ENCODE measurements around the gene WBP1L.
A peak's percentile ranks its signal among the peaks of the same experiment; 100 is the strongest.
"Not testable (repeated sequence)": the region's sequence is repeated elsewhere in the genome, so short reads cannot be mapped to it uniquely, and the experiment has no call there.

Gene WBP1L

GRCh38 chr10:102743588-102744373, at the start of gene WBP1L:
WBP1L (plus strand) TSS chr10:102743948; CDS start chr10:102744054, 106 bp downstream.
- DNase-seq: peak; percentile 95

- not testable (repeated sequence) for DNase-seq
Observed at GRCh38 chr10:102695401-102695800, 48.3 kb upstream of the WBP1L start.

GRCh38 chr10:102696736-102697135, 47.0 kb upstream of the WBP1L start:
- DNase-seq: no peak

GRCh38 chr10:102698894-102699293, 44.9 kb upstream of the WBP1L start:
- no peak for DNase-seq

- DNase-seq: no peak
Observed at GRCh38 chr10:102701272-102701671, 42.5 kb upstream of the WBP1L start.

GRCh38 chr10:102701796-102702195, 42.0 kb upstream of the WBP1L start:
- no peak for DNase-seq

- DNase-seq: no peak
Observed at GRCh38 chr10:102702742-102703141, 41.0 kb upstream of the WBP1L start.

- no peak for DNase-seq
Observed at GRCh38 chr10:102704915-102705314, 38.8 kb upstream of the WBP1L start.

GRCh38 chr10:102705531-102705930, 38.2 kb upstream of the WBP1L start:
- no peak for DNase-seq

- DNase-seq: no peak
Observed at GRCh38 chr10:102710609-102711008, 33.1 kb upstream of the WBP1L start.

- no peak for DNase-seq
Observed at GRCh38 chr10:102712089-102712488, 31.7 kb upstream of the WBP1L start.

GRCh38 chr10:102712843-102713538, 30.8 kb upstream of the WBP1L start:
- DNase-seq: no peak

- DNase-seq: no peak
Observed at GRCh38 chr10:102713539-102713813, 30.3 kb upstream of the WBP1L start.

GRCh38 chr10:102713814-102714620, 29.7 kb upstream of the WBP1L start, which contains the start of gene ARL3:
ARL3 (minus strand) TSS chr10:102714397; CDS start chr10:102714275, 122 bp downstream.
- DNase-seq: peak; percentile 98

- peak; percentile 57 for DNase-seq
Observed at GRCh38 chr10:102714621-102715455, 28.9 kb upstream of the WBP1L start, which contains the start of gene SFXN2. SFXN2 (plus strand) TSS chr10:102714636; CDS start chr10:102726637, 12,001 bp downstream.

GRCh38 chr10:102715880-102716279, 27.9 kb upstream of the WBP1L start:
- no peak for DNase-seq

GRCh38 chr10:102716900-102717565, 26.7 kb upstream of the WBP1L start:
- not testable (repeated sequence) for DNase-seq

GRCh38 chr10:102718220-102718619, 25.5 kb upstream of the WBP1L start:
- DNase-seq: no peak

GRCh38 chr10:102720337-102720736, 23.4 kb upstream of the WBP1L start:
- DNase-seq: no peak

GRCh38 chr10:102720775-102721301, 22.9 kb upstream of the WBP1L start:
- no peak for DNase-seq

- no peak for DNase-seq
Observed at GRCh38 chr10:102721954-102722353, 21.8 kb upstream of the WBP1L start.

GRCh38 chr10:102723989-102724388, 19.8 kb upstream of the WBP1L start:
- no peak for DNase-seq

All from activated naive CD4-positive, alpha-beta T cell treated with Interleukin-2 at 50 U/mL for 16 hours (primary cell).